Ramos (cell line): ENCODE measurements around the gene ERG28.

Source experiments
- in situ Hi-C: fragments of 300-500 bp; cut with MboI; formaldehyde crosslinking; loops from one replicate; pipeline ENCODE4 v1.14.3; 2022; ENCODE audit warnings: low sequenced_read_pairs; ENCODE audit not compliant: unreplicated experiment

The ERG28 gene

GRCh38 chr14:75662966-75663365 lies 2.3 kb upstream of the ERG28 start:
- in situ Hi-C loops, result no loop called here

- in situ Hi-C loops, result no loop called here
Measured at GRCh38 chr14:75661499-75661814, 781 bp upstream of the ERG28 start.

DNA sequence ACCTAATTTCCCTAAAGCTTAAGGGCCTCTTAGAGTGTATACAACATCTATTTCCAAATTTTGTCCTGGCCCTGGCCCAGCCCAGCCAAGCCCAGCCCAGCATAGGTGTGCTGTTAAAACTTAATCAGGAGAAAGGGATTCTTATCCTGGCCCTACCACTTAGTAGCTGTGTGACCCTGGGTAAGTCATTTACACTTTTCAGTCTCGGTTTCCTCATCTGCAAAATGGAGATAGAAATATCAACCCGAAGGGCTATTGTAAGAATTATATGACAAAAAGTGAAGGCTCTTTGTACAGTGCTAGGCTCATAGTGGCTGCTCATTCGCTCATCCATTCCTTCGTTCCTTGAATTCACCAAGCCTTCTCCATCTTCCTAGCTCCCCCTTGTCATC lies 442 bp downstream of the ERG28 start:
- in situ Hi-C loops, result no loop called here

DNA sequence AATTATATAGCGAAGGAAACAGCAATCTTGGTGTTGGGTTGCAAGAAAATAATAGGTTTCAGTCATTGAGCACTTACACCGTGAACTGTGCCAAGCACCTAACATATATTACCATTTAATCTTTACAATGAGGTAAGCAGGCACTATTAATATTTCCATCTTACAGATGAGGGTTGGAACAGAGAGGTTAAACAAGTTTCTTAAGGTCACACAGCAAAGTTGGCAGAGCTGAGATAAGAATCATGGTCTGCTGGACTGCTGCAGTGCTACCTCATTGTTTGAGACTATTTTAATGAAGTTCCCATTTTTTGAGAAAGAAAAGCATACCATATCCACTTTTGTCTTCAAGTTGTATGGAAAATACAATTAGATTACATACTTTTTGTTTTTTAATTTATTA lies 1.7 kb downstream of the ERG28 start:
- in situ Hi-C loops, result no loop called here

DNA sequence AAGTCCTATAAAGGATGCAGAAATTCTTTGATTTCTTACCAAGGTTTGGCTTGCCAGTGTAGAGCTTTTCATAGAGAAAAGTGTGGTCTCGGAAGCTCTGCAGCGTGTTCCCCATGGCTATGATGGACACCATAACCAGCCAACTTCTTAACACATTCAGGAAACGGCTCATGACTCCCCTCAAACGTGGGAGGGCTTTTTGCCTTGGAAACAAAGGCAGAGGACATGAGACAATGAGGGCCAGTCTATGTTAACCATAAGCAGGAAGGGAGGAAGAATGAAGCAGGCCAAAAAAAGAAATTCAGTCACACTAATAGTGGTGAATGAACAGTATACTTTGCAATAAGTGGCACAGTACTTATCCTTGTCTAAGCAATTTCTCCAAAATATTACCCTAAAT lies 3.3 kb downstream of the ERG28 start:
- in situ Hi-C loops, result no loop called here

GRCh38 chr14:75655235-75655634 lies 5.4 kb downstream of the ERG28 start:
- in situ Hi-C loops, result no loop called here

- in situ Hi-C loops, result no loop called here
Measured at GRCh38 chr14:75654127-75654732, 6.4 kb downstream of the ERG28 start.

- in situ Hi-C loops, result no loop called here
Measured at GRCh38 chr14:75653563-75653962, 7.1 kb downstream of the ERG28 start.

- in situ Hi-C loops, result no loop called here
Measured at GRCh38 chr14:75650253-75651058, 10.2 kb downstream of the ERG28 start.

- in situ Hi-C loops, result no loop called here
Measured at GRCh38 chr14:75649773-75650172, 10.9 kb downstream of the ERG28 start.

DNA sequence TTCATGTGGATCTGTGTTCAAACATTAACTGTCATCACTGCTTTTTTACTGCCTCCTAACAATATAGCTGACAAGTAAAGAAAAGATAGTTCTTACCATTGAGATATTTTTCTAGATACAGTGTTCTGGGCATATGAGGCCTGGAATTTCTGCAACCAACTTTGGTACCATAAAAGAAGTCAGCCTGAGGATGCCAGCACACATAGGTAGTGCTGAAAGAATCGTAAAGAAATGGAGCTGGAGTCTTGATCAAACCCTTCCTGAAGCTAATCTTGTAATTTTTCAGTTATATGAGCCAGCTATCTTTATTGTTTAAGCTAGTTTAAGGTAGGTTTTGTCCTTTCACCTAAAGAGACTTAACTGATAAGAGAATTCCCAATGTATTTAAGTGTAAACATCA lies 11.3 kb downstream of the ERG28 start:
- in situ Hi-C loops, result no loop called here

DNA sequence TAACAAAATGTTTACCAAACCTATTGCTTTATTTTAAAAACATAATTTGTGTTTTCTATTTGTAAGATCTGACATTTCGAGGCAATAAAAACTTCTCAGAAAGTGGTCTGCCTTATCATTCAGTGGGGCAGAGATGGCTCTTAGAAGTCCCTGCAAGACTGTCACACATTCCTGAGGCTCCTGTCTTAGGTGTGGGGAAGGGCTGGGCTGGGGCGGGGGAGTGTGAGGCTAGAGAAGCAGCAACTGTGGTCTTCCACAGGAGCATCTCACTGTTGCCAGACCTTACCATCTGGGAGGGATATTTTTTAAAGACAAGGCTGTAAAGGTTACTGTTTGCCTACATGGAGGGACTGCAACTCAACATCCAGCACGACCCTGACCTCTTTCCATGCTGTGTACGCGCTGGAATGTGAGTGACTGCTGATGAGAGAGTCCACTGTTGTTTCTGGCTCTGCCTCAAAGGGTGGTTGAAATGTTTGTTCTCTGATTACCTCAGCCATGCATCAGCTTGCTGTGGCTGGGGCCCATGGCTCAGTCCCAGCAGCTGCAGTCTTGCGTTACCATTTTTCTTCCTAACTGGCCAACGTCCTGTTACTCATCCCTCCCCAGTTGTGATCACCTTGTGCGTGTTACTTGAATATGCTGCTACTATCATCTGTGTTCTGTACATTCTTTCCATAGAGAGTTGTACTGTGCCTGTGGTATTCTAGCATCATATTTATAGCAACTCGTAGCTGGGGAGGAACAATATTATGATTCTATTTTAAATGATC lies 12.4 kb downstream of the ERG28 start:
- in situ Hi-C loops, result no loop called here

DNA sequence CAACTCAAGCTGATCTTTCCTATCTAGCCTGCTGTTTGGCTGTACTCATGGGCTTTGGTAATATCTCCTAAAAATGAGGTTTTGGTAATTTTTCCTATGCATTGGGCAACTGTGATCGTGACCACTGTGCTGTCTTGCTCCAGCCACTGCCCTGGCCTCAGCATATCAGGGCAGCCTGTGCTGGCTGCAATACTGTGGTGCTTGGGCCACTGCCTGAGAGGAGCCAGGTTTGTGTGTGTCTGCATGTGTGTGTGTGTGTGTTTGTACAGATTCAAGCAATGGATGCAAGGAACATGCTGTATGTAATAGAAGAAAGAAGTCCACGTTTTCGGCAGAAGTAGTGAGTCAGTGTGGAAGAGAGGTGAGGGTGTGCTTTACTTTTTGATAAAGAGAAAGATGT lies 13.0 kb downstream of the ERG28 start:
- in situ Hi-C loops, result no loop called here

DNA sequence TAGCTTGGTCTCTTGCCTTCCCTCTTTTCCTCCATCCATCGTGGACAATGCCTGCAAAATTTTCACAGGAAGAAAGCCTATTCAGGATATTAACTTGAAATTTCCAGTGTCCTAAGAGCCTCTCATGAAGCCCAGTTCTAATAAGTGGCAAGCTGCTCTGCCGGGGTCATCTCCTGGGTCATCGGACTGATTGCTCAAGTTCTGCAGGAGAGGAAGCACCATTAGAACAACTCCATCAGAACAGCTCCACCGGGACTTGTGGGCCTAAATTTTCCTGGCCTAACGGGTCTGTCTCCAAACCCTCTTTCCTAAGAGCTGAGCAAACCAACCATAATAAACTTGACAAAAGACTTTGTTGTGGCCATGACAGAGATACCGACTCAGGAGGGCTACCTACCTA lies 13.9 kb downstream of the ERG28 start:
- in situ Hi-C loops, result no loop called here

- in situ Hi-C loops, result no loop called here
Measured at GRCh38 chr14:75645056-75645455, 15.6 kb downstream of the ERG28 start.

DNA sequence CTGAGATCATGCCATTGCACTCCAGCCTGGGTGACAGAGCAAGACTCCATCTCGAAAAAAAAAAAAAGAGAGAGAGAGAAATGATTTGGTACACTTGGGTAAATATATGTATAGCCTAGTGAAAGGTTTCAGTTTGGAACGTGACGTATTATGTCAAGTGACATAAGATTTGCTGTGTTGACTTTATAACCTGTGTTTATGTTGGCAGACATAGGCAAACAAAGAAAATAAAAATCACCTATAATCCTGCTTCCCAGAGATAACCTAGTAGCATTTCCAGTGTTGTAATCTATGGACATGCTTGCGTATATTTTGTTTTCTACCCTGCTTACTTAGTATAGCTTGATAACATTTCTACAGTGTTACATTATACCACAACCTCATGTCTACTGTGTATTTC lies 16.7 kb downstream of the ERG28 start:
- in situ Hi-C loops, result no loop called here

- in situ Hi-C loops, result no loop called here
Measured at GRCh38 chr14:75640876-75641275, 19.8 kb downstream of the ERG28 start.

DNA sequence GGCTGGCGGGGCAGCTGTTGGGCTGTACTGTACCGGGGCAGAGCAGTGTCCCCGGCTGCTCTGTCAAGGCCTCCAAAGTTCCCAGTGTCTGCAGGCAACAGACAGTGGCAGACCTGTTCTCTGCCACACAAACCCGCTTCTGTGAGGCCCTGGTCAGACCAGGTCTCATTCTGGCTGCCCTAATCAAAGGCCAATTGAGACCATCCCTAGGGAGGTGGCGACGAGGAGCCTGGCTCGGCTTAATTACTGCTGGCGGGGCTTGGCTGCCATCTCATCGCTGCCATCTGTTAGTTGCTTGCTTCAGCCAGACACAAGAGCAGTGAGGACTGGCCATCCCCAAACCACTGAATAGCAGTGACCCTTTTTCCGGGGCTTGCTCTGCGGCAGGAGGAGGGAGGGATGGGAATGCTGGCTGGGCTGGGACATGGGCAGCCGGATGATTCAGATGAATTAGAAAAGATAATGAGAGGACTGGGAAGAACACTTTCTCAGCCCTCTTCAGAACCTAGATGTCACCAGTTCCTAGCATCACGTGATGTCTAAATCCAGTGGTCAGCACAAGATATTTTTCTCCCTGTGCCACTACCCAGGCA lies 24.5 kb downstream of the ERG28 start:
- in situ Hi-C loops, result no loop called here

DNA sequence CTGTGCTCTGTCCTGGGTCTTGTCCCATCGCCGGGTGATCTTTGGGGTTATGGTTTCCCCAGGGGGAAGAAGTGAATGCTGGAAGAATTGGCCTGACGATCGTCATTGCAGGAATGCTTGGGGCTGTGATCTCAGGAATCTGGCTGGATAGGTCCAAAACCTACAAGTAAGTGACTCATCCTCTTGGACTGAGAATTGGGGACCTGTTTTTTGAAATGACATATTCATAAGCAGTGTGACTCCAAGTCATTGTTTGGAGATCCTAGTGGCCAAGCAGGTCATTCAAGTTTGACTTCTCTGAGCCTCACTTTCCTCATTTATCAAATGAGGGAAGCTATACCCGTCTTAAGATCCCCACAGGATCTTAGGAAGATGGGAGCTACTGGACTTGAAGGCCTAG lies 25.8 kb downstream of the ERG28 start:
- in situ Hi-C loops, result no loop called here

DNA sequence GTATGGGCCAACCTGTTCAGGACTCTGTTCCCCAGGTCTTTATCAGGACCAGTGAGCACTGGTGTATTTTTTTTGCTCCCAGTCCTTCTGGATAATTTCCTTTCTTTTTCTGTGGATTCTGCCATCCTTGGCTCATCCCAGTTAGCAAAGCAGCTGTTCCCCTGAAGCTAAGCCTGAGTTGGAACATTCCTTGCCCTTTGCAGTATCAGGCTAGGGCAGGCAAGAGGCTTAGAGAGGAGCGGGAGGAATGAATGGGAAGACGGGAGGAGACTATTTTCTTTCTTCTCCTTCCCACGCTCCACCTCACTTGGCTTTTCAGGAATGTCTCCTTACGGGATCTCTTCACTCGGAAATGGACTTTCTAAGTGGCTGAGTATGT lies 29.2 kb downstream of the ERG28 start:
- in situ Hi-C loops, result no loop called here
